Fibroblast of skin of scalp (primary cell): ENCODE data around the gene LRMDA.
A peak's percentile ranks its signal among the peaks of the same experiment; 100 is the strongest.

Experiments
- DNase-seq: peaks from one replicate; pipeline ENCODE4 v3.0.0-alpha.2; 2013

LRMDA gene

GRCh38 chr10:75449382-75450074 is 18.1 kb downstream of the LRMDA start:
- no peak for DNase-seq

- no peak for DNase-seq
Observed at GRCh38 chr10:75450075-75450445, 18.6 kb downstream of the LRMDA start.

GRCh38 chr10:75450644-75451640 is 19.5 kb downstream of the LRMDA start:
- DNase-seq, result no peak

- DNase-seq, result no peak
Observed at GRCh38 chr10:75451831-75452230, 20.4 kb downstream of the LRMDA start.

GRCh38 chr10:75452997-75453396 is 21.6 kb downstream of the LRMDA start:
- no peak for DNase-seq

- DNase-seq, result no peak
Observed at GRCh38 chr10:75456122-75456521, 24.7 kb downstream of the LRMDA start.

GRCh38 chr10:75460059-75460458 is 28.6 kb downstream of the LRMDA start:
- no peak for DNase-seq

- DNase-seq, result no peak
Observed at GRCh38 chr10:75461672-75462649, 30.5 kb downstream of the LRMDA start.

- DNase-seq, result no peak
Observed at GRCh38 chr10:75462865-75463264, 31.4 kb downstream of the LRMDA start.

GRCh38 chr10:75464478-75465449 is 33.3 kb downstream of the LRMDA start:
- peak; percentile 32 for DNase-seq

- no peak for DNase-seq
Observed at GRCh38 chr10:75465450-75465827, 34.0 kb downstream of the LRMDA start.

- no peak for DNase-seq
Observed at GRCh38 chr10:75466001-75466400, 34.6 kb downstream of the LRMDA start.

- peak; percentile 26 for DNase-seq
Observed at GRCh38 chr10:75466886-75467285, 35.5 kb downstream of the LRMDA start.

- no peak for DNase-seq
Observed at GRCh38 chr10:75468612-75469005, 37.2 kb downstream of the LRMDA start.

- peak; percentile 97 for DNase-seq
Observed at GRCh38 chr10:75469006-75469616, 37.7 kb downstream of the LRMDA start.

- DNase-seq, result peak; percentile 67
Observed at GRCh38 chr10:75470901-75471300, 39.5 kb downstream of the LRMDA start.

- no peak for DNase-seq
Observed at GRCh38 chr10:75472685-75473084, 41.3 kb downstream of the LRMDA start.

GRCh38 chr10:75474106-75474505 is 42.7 kb downstream of the LRMDA start:
- no peak for DNase-seq

- peak; percentile 65 for DNase-seq
Observed at GRCh38 chr10:75475460-75476182, 44.2 kb downstream of the LRMDA start.

- DNase-seq, result no peak
Observed at GRCh38 chr10:75476569-75476968, 45.1 kb downstream of the LRMDA start.
